HepG2 (cell line): ENCODE measurements around the gene CTAGE1. TPM values are rescaled to one million over a fixed set of nuclear protein-coding genes. Genes with fewer than 3 reads are reported as not detected.
A peak's percentile ranks its signal among the peaks of the same experiment; 100 is the strongest.

ENCODE experiments used
- ATAC-seq: fragments of 200-7000 bp; cut with Tn5 transposase; 3 replicates; pipeline ENCODE4 v1.9.1; 2020; ENCODE audit warnings: mild to moderate bottlenecking, moderate library complexity
- BruUV-seq: library from RNA; stranded (reverse); fragments of 400-500 nt; replicated peaks from 2 replicates; lab custom pipeline; 2021; lab: Mats Ljungman, UMichigan
- CTCF ChIA-PET: fragments of 300-600 bp; formaldehyde crosslinking; extraction: SDS; loops from one replicate; lab custom pipeline; 2021; ENCODE audit warnings: low total read pairs, inconsistent platforms, low intra/inter-chr PET ratio; lab: Yijun Ruan, JAX
- POLR2A ChIA-PET: fragments of 350-600 bp; sonication (Branson Sonifier 250); formaldehyde crosslinking; loops from one replicate; lab custom pipeline; 2020; ENCODE audit warnings: antibody characterized with exemption, inconsistent platforms; lab: Yijun Ruan, JAX
- DNase-seq: peaks from one replicate; pipeline ENCODE4 v3.0.0-alpha.2; 2015; ENCODE audit warnings: low spot score
- FAIRE-seq: peaks from 3 replicates; lab custom pipeline; 2011; peaks lifted over from hg19 to GRCh38; lab: Jason Lieb, UNC
- H2AFZ ChIP-seq: one replicate; pipeline ENCODE4 v1.6.1; 2011; ENCODE audit warnings: low read length, inconsistent platforms
- H3K27ac ChIP-seq: fragments of 300-600 bp; 3 replicates; pipeline ENCODE4 v1.8.0; 2011; ENCODE audit warnings: mixed run types, mild to moderate bottlenecking, mixed read lengths, low read length, inconsistent platforms; ENCODE audit not compliant: insufficient read depth; ENCODE audit errors: extremely low read length
- H3K27me3 ChIP-seq, 2 experiments: fragments of 200-600 bp in 1 of 2; 2 replicates in 1 of 2; 3 replicates in 1 of 2; pipeline versions ENCODE4 v1.6.0 to v1.8.0; 2011; ENCODE audit warnings: low read length in 2 of 2, mild to moderate bottlenecking in 2 of 2, moderate library complexity in 2 of 2, inconsistent platforms in 1 of 2; ENCODE audit not compliant: insufficient read depth in 2 of 2, control insufficient read depth in 1 of 2
- H3K36me3 ChIP-seq, 2 experiments: fragments of 200-600 bp in 1 of 2; replicated peaks in 1 of 2; 2 replicates in 1 of 2; 3 replicates in 1 of 2; pipeline versions ENCODE4 v1.5.1 to v1.8.0; 2011; ENCODE audit warnings: low read length in 2 of 2, inconsistent platforms in 1 of 2; ENCODE audit not compliant: insufficient read depth in 2 of 2, control insufficient read depth in 1 of 2
- H3K4me1 ChIP-seq: 2 replicates; pipeline ENCODE4 v1.5.1; 2012; ENCODE audit warnings: low read length, inconsistent platforms; ENCODE audit not compliant: insufficient read depth
- H3K4me2 ChIP-seq: 2 replicates; pipeline ENCODE4 v1.6.0; 2011; ENCODE audit warnings: low read depth, low read length, inconsistent platforms
- H3K4me3 ChIP-seq, 3 experiments: fragments of 200-600 bp in 1 of 3; sonication (generic), shearing (Covaris generic) in 1 of 3; replicated peaks in 1 of 3; 2 replicates each; pipeline ENCODE4 v1.5.1; 2011 to 2016; ENCODE audit warnings: low read length in 3 of 3, inconsistent platforms in 2 of 3, low read depth in 2 of 3, mild to moderate bottlenecking in 2 of 3, control low read depth in 1 of 3, mixed read lengths in 1 of 3; ENCODE audit not compliant: insufficient read depth in 1 of 3
- H3K79me2 ChIP-seq: one replicate; pipeline ENCODE4 v1.6.1; 2011; ENCODE audit warnings: low read length, inconsistent platforms; ENCODE audit not compliant: insufficient read depth
- H3K9ac ChIP-seq: 2 replicates; pipeline ENCODE4 v1.6.0; 2011; ENCODE audit warnings: mild to moderate bottlenecking, low read depth, low read length, inconsistent platforms; ENCODE audit not compliant: insufficient read depth
- H3K9me3 ChIP-seq: 2 replicates; pipeline ENCODE4 v1.5.1; 2012; ENCODE audit warnings: mild to moderate bottlenecking, low read length
- H4K20me1 ChIP-seq: 2 replicates; pipeline ENCODE4 v1.6.0; 2011; ENCODE audit warnings: inconsistent platforms, mild to moderate bottlenecking, low read length, moderate library complexity; ENCODE audit not compliant: insufficient read depth
- CEBPB ChIP-seq: IDR thresholded peaks from 2 replicates; pipeline ENCODE4 v1.6.1; 2011; ENCODE audit warnings: low read depth, low read length, improper control_type of control experiment, borderline replicate concordance
- HOXA7 ChIP-seq: sonication (generic); formaldehyde crosslinking; IDR thresholded peaks from 2 replicates; pipeline ENCODE4 v1.8.1; 2022; ENCODE audit warnings: mild to moderate bottlenecking, missing genetic modification reagents, moderate library complexity
- NR2F1 ChIP-seq, 2 experiments: fragments of 450-650 bp in 1 of 2; formaldehyde crosslinking in 1 of 2; IDR thresholded peaks; 2 replicates each; pipeline versions ENCODE4 v1.5.0 to v1.6.1; 2016 to 2020; ENCODE audit warnings: mild to moderate bottlenecking in 1 of 2, missing compliant biosample characterization in 1 of 2, missing genetic modification reagents in 1 of 2, moderate library complexity in 1 of 2
- UBTF ChIP-seq: sonication (generic); formaldehyde crosslinking; IDR thresholded peaks from 2 replicates; pipeline ENCODE4 v1.4.0; 2020; ENCODE audit warnings: mild to moderate bottlenecking, missing genetic modification reagents
- XRCC5 ChIP-seq: fragments of 200-400 bp; formaldehyde crosslinking; optimal IDR thresholded peaks from 2 replicates; pipeline ENCODE3; 2017; ENCODE audit warnings: mild to moderate bottlenecking, low read length
- ZEB1 ChIP-seq: IDR thresholded peaks from 2 replicates; pipeline ENCODE4 v1.6.1; 2012; ENCODE audit warnings: mild to moderate bottlenecking, low read depth, inconsistent platforms; ENCODE audit not compliant: insufficient replicate concordance
- ZNF225 ChIP-seq: sonication (generic); formaldehyde crosslinking; IDR thresholded peaks from 2 replicates; pipeline ENCODE4 v1.4.0; 2020; ENCODE audit warnings: mild to moderate bottlenecking, missing genetic modification reagents
- ZNF800 ChIP-seq: sonication (generic); formaldehyde crosslinking; IDR thresholded peaks from 2 replicates; pipeline ENCODE4 v1.4.0; 2020; ENCODE audit warnings: missing genetic modification reagents
- WGBS: methylation state at CpG from one replicate; pipeline ENCODE4 v1.1.6; 2017; ENCODE audit warnings: low lambda C conversion rate; 5-methylcytosine and 5-hydroxymethylcytosine counted together
- in situ Hi-C: cut with HindIII; loops from 2 replicates; pipeline ENCODE4 v1.10.0; 2017; ENCODE audit warnings: low pct_unique_long_range_greater_than_20kb; ENCODE audit not compliant: extremely low pct_ligation_motif_present
- intact Hi-C: fragments of 100-400 bp; cut with micrococcal nuclease; formaldehyde crosslinking; loops from one replicate; pipeline ENCODE4 v1.10.0; 2022; ENCODE audit not compliant: unreplicated experiment
- polyA plus RNA-seq, 8 experiments: library from polyadenylated mRNA; depleted of rRNA in 3 of 8; stranded (reverse) in 7 of 8; unstranded in 1 of 8; fragments of >200 nt; fragmentation: Illumina TruSeq in 4 of 8; extraction: Trizol in 4 of 8; gene quantifications; 2 replicates each; pipeline versions ENCODE4 v1.2.1 to v1.2.3, GENCODE V29; 2011 to 2016; ENCODE audit warnings: low read depth in 4 of 8, missing spikeins in 1 of 8, mixed read lengths in 1 of 8; ENCODE audit not compliant: insufficient read depth in 1 of 8
- total RNA-seq, 5 experiments: library from RNA; depleted of rRNA; stranded (reverse); fragments of >200 nt; fragmentation: Illumina TruSeq; extraction: Trizol; gene quantifications; 2 replicates each; pipeline ENCODE4 v1.2.3, GENCODE V29; 2016; ENCODE audit warnings: low read depth in 1 of 5

Gene CTAGE1
- total and polyA plus RNA-seq, 2 of the 13 experiments (the other 11 are each of a cell fraction or from before 2014, with no cell fraction given) = 0.02 TPM; not detected in 1

- TF ChIP-seq HOXA7 = no peak
- no peak for TF ChIP-seq ZEB1
- no peak for TF ChIP-seq NR2F1 (CRISPR knock-in tag; IDR thresholded peaks at IDR 0.05)
- no peak for TF ChIP-seq ZNF800
- TF ChIP-seq XRCC5 = no peak
- no peak for TF ChIP-seq ZNF225 (CRISPR knock-in tag)
Measured at GRCh38 chr18:22427822-22428549, 10.3 kb upstream of the CTAGE1 start (continued).

GRCh38 chr18:22424565-22424963 is 6.8 kb upstream of the CTAGE1 start:
- Histone ChIP-seq H3K4me1 (no peaks in the 10 kb centered on the region), H3K4me2 (no peak overlapping the region), H3K79me2 (no peaks in the 10 kb centered on the region), H3K4me3 (no peak overlapping the region), H3K36me3 (no peaks in the 10 kb centered on the region), H3K9me3 (no peaks in the 10 kb centered on the region), H4K20me1 (no peaks in the 10 kb centered on the region), H3K27ac (no peak overlapping the region), H3K9ac (no peak overlapping the region), H3K27me3 (no peaks in the 10 kb centered on the region; a peak in 1 of 5 replicates), H2AFZ (no peak overlapping the region)
- in situ Hi-C loops (no loop called here), intact Hi-C loops (no loop called here)
- WGBS = 0% methylated on average over 5 of the region's 5 CpGs
- FAIRE-seq = no peak
- BruUV-seq = no TSS peak
- CTCF ChIA-PET = no interaction called here
- no peak for DNase-seq
- POLR2A ChIA-PET = no interaction called here
- no peak for ATAC-seq
- TF ChIP-seq CEBPB (peak; percentile 27; the same call in 1 of the 2 replicates), UBTF (CRISPR knock-in tag) (no peak)
